Right lobe of liver (tissue), 6 donors: ENCODE data around the gene METTL25B. TPM values are rescaled to one million over a fixed set of nuclear protein-coding genes. Genes with fewer than 3 reads are reported as not detected.
A peak's percentile ranks its signal among the peaks of the same experiment; 100 is the strongest.
"Not testable (repeated sequence)": the region's sequence is repeated elsewhere in the genome, so short reads cannot be mapped to it uniquely, and the experiment has no call there.

Experiments
- ATAC-seq, 4 donors: fragments of 200-7000 bp; cut with Tn5 transposase; one replicate each; pipeline ENCODE4 v1.9.1; 2020; ENCODE audit warnings: mild to moderate bottlenecking in 4 of 4, moderate library complexity in 4 of 4
- DNase-seq, 3 donors: peaks; one replicate each; pipeline ENCODE4 v3.0.0-alpha.2; 2020
- H3K27ac ChIP-seq, 3 donors: fragments of 200-600 bp; one replicate each; pipeline ENCODE4 v1.8.0; 2022
- H3K27me3 ChIP-seq, 2 donors: fragments of 200-600 bp; one replicate each; pipeline ENCODE4 v1.8.0; 2022
- H3K36me3 ChIP-seq, 4 donors: fragments of 200-600 bp; sonication (generic) in 1 of 4; one replicate each; pipeline versions ENCODE4 v1.5.1 to v1.8.0; 2017 to 2022; ENCODE audit warnings: control low read depth in 1 of 4
- H3K4me1 ChIP-seq, 4 donors: fragments of 200-600 bp; sonication (generic) in 1 of 4; one replicate each; pipeline versions ENCODE4 v1.5.1 to v1.8.0; 2017 to 2022; ENCODE audit warnings: control low read depth in 1 of 4
- H3K4me3 ChIP-seq, 3 donors: fragments of 200-600 bp; one replicate each; pipeline ENCODE4 v1.8.0; 2022
- H3K9me3 ChIP-seq, 4 donors: fragments of 200-600 bp; sonication (generic) in 1 of 4; one replicate each; pipeline versions ENCODE4 v1.5.1 to v1.8.0; 2017 to 2022; ENCODE audit warnings: control low read depth in 1 of 4
- POLR2A ChIP-seq: fragments of 450-650 bp; IDR thresholded peaks from one replicate; pipeline ENCODE4 v1.6.1; 2017; ENCODE audit warnings: antibody characterized with exemption, mild to moderate bottlenecking
- WGBS: methylation state at CpG from one replicate; pipeline ENCODE4 v1.1.6; 2018; ENCODE audit warnings: low coverage, low lambda C conversion rate; ENCODE audit not compliant: insufficient coverage; ENCODE audit errors: missing lambda C conversion rate; 5-methylcytosine and 5-hydroxymethylcytosine counted together
- intact Hi-C, 2 donors: fragments of 100-400 bp; cut with DNase I; formaldehyde crosslinking; loops; one replicate each; pipeline versions ENCODE4 v1.11.2 to v1.14.1; 2022
- total RNA-seq, 6 experiments: library from RNA; depleted of rRNA in 2 of 6; stranded (reverse); fragments of >200 nt in 2 of 6; fragmentation: NEBNext Ultra II Directional in 3 of 6; extraction: Animal tissue kit (Norgen Biotek cat#: 25700) in 3 of 6; gene quantifications; one replicate each; pipeline versions ENCODE4 v1.1.0 to v1.2.4, GENCODE V29; 2016 to 2023
- TF ChIP-seq, protein P1 (sequence below), 4 donors: fragments of 200-600 bp in 3 of 4; fragments of 450-650 bp in 1 of 4; IDR thresholded peaks; one replicate each; pipeline versions ENCODE4 v1.5.1 to v1.8.0; 2016 to 2022; ENCODE audit warnings: antibody characterized with exemption in 4 of 4, mild to moderate bottlenecking in 2 of 4
- donor health status: DM: no; HTN: yes; CAD: no.
- donor health status: DM: no; HTN: no; CAD: no.
- donor health status: DM: no; HTN: no; CAD: no.
- donor health status: DM: no; HTN: yes; CAD: no.
- donor health status: DM: no; HTN: yes; CAD: no.

The METTL25B gene
- total RNA-seq, 6 experiments from 2014 or later: 11.6 to 25.7 (median 20.6) TPM

- intact Hi-C loops: no loop called here
- no peak overlapping the region for H3K4me3 ChIP-seq
- no peak for DNase-seq
- no peaks in the 10 kb centered on the region for H3K9me3 ChIP-seq
- TF ChIP-seq POLR2A: no peak
- TF ChIP-seq, protein P1, sequence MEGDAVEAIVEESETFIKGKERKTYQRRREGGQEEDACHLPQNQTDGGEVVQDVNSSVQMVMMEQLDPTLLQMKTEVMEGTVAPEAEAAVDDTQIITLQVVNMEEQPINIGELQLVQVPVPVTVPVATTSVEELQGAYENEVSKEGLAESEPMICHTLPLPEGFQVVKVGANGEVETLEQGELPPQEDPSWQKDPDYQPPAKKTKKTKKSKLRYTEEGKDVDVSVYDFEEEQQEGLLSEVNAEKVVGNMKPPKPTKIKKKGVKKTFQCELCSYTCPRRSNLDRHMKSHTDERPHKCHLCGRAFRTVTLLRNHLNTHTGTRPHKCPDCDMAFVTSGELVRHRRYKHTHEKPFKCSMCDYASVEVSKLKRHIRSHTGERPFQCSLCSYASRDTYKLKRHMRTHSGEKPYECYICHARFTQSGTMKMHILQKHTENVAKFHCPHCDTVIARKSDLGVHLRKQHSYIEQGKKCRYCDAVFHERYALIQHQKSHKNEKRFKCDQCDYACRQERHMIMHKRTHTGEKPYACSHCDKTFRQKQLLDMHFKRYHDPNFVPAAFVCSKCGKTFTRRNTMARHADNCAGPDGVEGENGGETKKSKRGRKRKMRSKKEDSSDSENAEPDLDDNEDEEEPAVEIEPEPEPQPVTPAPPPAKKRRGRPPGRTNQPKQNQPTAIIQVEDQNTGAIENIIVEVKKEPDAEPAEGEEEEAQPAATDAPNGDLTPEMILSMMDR (IDR thresholded peaks at IDR 0.05): no peak
- no peaks in the 10 kb centered on the region for H3K27me3 ChIP-seq
- 77% methylated on average over 6 of the region's 8 CpGs for WGBS
- H3K36me3 ChIP-seq: no peaks in the 10 kb centered on the region
- no peak for ATAC-seq
- H3K27ac ChIP-seq: no peak overlapping the region
- H3K4me1 ChIP-seq: peaks cover 0 to 17% (median 9%) of the 10 kb centered on the region in 4 donors
Observed at GRCh38 chr1:156754219-156754618, 25.9 kb downstream of the METTL25B start.

DNA sequence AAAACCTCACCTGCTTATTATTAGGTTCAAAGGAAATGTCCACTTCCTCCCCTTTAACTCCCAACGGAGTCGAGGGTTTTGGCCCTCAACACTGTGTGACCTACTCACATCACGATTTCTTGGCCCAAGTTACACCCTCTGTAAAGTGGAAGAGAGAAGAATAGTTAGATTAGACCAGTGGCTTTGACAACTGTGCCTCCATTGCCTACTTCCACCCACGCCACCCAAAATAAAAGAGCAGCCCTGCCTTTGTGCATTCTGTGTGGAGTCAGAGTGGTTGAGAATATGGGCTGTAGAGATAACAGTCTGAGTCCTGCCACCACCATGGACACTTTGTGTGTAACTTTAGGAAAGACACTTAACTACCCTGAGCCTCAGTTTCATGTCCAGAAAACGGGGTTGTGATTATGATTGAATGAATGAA lies 27.3 kb downstream of the METTL25B start:
- intact Hi-C loops: no loop called here
- Histone ChIP-seq H3K27ac (no peak overlapping the region), H3K36me3 (no peaks in the 10 kb centered on the region), H3K4me1 (peaks cover 0 to 13% (median 6%) of the 10 kb centered on the region in 4 donors), H3K4me3 (no peak overlapping the region), H3K9me3 (no peaks in the 10 kb centered on the region), H3K27me3 (no peaks in the 10 kb centered on the region)
- TF ChIP-seq POLR2A: no peak
- TF ChIP-seq, protein P1 (IDR thresholded peaks at IDR 0.05): no peak
- 80% methylated on average over 4 of the region's 5 CpGs for WGBS
- DNase-seq (no peak), ATAC-seq (no peak)

GRCh38 chr1:156756355-156756754 lies 28.1 kb downstream of the METTL25B start:
- Histone ChIP-seq H3K36me3 (no peaks in the 10 kb centered on the region), H3K4me3 (no peak overlapping the region), H3K27me3 (no peaks in the 10 kb centered on the region), H3K27ac (no peak overlapping the region), H3K9me3 (no peaks in the 10 kb centered on the region), H3K4me1 (peaks cover 0 to 13% (median 6%) of the 10 kb centered on the region in 4 donors)
- TF ChIP-seq, protein P1 (IDR thresholded peaks at IDR 0.05): no peak
- TF ChIP-seq POLR2A: no peak
- WGBS: 100% methylated on average over 1 of the region's 1 CpG
- intact Hi-C loops: no loop called here
- ATAC-seq: no peak
- DNase-seq: no peak

DNA sequence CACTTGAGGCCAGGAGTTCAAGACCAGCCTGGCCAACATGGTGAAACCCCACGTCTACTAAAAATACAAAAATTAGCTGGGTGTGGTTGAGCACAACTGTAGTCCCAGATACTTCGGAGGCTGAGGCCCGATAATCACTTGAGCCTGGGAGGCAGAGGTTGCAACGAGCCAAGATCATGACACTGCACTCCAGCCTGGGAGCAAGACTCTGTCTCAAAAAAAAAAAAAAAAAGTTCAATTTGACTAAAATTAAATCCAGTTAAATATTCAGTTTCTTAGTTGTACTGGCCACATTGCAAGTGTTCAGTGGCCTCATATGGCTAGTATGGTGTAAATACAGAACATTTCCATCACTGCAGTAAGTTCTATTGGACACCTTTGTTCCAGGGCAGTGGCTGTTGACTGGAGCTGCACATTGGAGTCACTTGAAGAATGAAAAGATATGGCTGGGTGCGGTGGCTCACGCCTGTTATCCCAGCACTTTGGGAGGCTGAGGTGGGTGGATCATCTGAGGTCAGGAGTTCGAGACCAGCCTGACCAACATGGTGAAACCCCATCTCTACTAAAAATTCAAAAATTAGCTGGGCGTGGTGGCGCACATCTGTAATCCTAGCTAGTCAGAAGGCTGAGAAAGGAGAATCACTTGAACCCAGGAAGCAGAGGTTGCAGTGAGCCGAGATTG lies 29.4 kb downstream of the METTL25B start:
- H3K4me3 ChIP-seq, H3K4me1 ChIP-seq, DNase-seq, intact Hi-C loops, ATAC-seq, H3K9me3 ChIP-seq, H3K27me3 ChIP-seq, H3K36me3 ChIP-seq, H3K27ac ChIP-seq: not testable (repeated sequence)
- 94% methylated on average over 9 of the region's 10 CpGs for WGBS

DNA sequence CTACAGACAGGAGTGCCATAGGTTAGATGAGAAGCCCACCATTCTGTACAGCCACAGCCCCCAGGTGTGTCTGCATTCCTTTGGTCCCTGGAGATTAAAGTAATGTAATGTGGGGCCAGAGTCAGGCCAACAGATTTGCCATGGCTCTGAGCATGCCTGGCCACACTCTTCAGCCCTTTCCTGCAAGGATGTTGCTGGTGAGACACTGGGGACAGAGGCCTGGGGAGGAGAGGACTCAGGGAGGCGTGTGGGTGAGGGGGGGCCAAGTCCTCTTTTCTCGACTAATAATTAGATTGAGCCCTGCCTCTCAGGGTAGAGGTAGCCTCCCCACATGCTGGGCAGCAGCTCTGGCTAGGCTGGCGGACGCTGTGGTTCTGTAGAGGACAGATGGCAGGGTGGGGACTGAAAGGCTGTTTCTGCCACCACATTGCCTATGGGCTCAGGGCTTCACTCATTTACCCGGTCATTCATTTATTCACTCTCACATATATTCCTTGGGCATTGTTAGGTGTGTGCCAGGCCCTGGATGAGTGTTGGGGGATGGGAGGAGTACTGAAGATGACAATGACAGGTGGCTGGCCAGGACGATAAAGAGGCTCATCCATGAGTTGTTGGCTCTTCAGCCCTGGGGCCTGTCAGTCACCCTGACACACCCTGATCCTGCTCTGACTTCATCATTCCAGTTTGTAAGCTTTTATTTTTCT lies 32.0 kb downstream of the METTL25B start:
- Histone ChIP-seq H3K4me1 (no peaks in the 10 kb centered on the region), H3K27me3 (no peaks in the 10 kb centered on the region), H3K27ac (no peak overlapping the region), H3K9me3 (no peaks in the 10 kb centered on the region), H3K4me3 (no peak overlapping the region), H3K36me3 (no peaks in the 10 kb centered on the region)
- 71% methylated on average over 5 of the region's 6 CpGs for WGBS
- intact Hi-C loops: no loop called here
- peak in 1 of 4 donors; percentile 16 for ATAC-seq
- no peak for DNase-seq
- TF ChIP-seq, protein P1 (IDR thresholded peaks at IDR 0.05): no peak
- TF ChIP-seq POLR2A: no peak
